Stimulated activated naive B cell treated with anti-CD40 and anti-IgM and Interleukin-4, amounts not matched to agents 10 μg/mL and 1 μg/mL and 100 μg/mL, for 72 hours (primary cell): ENCODE results near the gene PARVB.

Experiments
- ATAC-seq, 2 donors: fragments of 150-1000 bp; cut with Tn5 transposase; replicated peaks; 2 replicates each; pipeline ENCODE4 v1.10.0; 2021; ENCODE audit warnings: moderate library complexity in 1 of 2
- DNase-seq: peaks from one replicate; pipeline ENCODE4 v3.0.0; 2021
- H3K27ac Mint-ChIP-seq: one replicate; pipeline ENCODE4 v1.8.0; 2022; ENCODE audit warnings: mild to moderate bottlenecking, mixed read lengths
- H3K27me3 Mint-ChIP-seq, 2 donors: one replicate each; pipeline ENCODE4 v1.8.0; 2022; ENCODE audit warnings: mixed read lengths in 2 of 2
- H3K36me3 Mint-ChIP-seq, 2 donors: one replicate each; pipeline ENCODE4 v1.8.0; 2022; ENCODE audit warnings: mixed read lengths in 2 of 2, mild to moderate bottlenecking in 1 of 2
- H3K4me1 Mint-ChIP-seq, 2 donors: one replicate each; pipeline ENCODE4 v1.8.0; 2022; ENCODE audit warnings: mixed read lengths in 2 of 2, mild to moderate bottlenecking in 1 of 2
- H3K4me3 Mint-ChIP-seq, 2 donors: one replicate each; pipeline ENCODE4 v1.8.0; 2022; ENCODE audit warnings: mild to moderate bottlenecking in 2 of 2, mixed read lengths in 2 of 2, moderate library complexity in 1 of 2
- H3K9me3 Mint-ChIP-seq, 2 donors: one replicate each; pipeline ENCODE4 v1.8.0; 2022; ENCODE audit warnings: mixed read lengths in 2 of 2, mild to moderate bottlenecking in 1 of 2

The PARVB gene

DNA sequence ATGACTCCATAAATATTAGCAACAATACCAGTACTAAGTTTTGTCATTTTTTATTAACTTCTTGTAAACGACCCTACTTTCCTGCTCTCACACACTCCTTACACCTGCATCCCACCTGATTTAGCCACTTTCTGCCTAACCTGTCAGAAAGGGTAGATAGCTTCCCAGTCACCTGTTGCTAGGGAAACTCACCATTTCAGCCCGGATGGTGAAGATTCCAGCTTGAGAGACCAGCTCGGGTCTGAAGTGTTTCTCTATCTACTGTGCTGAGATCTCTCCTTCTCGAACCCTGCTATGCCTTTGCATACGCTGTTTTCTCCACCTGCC, 156.6 kb downstream of the PARVB start, which contains the start of gene PARVG:
TSS of gene PARVG (plus strand) at position 220 of the 327 bp plus-strand sequence. CDS start 2,405 bp downstream, outside the sequence.
- H3K36me3 Mint-ChIP-seq, result peaks cover 15 to 28% of the 10 kb centered on the region in 2 donors
- peak; percentile 62 to 66 for ATAC-seq
- peak within 1 kb of the TSS; percentile 85 to 89 for H3K4me3 Mint-ChIP-seq
- H3K27ac Mint-ChIP-seq, result peak within 1 kb of the TSS; percentile 96
- peaks cover 0 to 4% of the 10 kb centered on the region in 2 donors for H3K9me3 Mint-ChIP-seq
- H3K4me1 Mint-ChIP-seq, result peaks cover 29 to 59% of the 10 kb centered on the region in 2 donors
- peak; percentile 58 for DNase-seq
- H3K27me3 Mint-ChIP-seq, result no peaks in the 10 kb centered on the region

GRCh38 chr22:44181033-44181911, 157.2 kb downstream of the PARVB start:
- Mint-ChIP-seq H3K4me1 (peaks cover 30 to 57% of the 10 kb centered on the region in 2 donors), H3K4me3 (peak overlapping the region; percentile 85 to 89), H3K9me3 (peaks cover 0 to 4% of the 10 kb centered on the region in 2 donors), H3K36me3 (peaks cover 16 to 30% of the 10 kb centered on the region in 2 donors), H3K27ac (peak overlapping the region; percentile 96), H3K27me3 (no peaks in the 10 kb centered on the region)
- peak; percentile 46 for DNase-seq
- ATAC-seq, result peak; percentile 63 to 65

GRCh38 chr22:44181912-44182587, 157.9 kb downstream of the PARVB start:
- H3K4me1 Mint-ChIP-seq, result peaks cover 30 to 54% of the 10 kb centered on the region in 2 donors
- no peaks in the 10 kb centered on the region for H3K9me3 Mint-ChIP-seq
- peaks cover 19 to 34% of the 10 kb centered on the region in 2 donors for H3K36me3 Mint-ChIP-seq
- ATAC-seq (peak; percentile 36 to 51), DNase-seq (no peak)
- H3K27ac Mint-ChIP-seq, result peak overlapping the region; percentile 96
- H3K27me3 Mint-ChIP-seq, result no peaks in the 10 kb centered on the region
- H3K4me3 Mint-ChIP-seq, result peak overlapping the region; percentile 85 to 89

DNA sequence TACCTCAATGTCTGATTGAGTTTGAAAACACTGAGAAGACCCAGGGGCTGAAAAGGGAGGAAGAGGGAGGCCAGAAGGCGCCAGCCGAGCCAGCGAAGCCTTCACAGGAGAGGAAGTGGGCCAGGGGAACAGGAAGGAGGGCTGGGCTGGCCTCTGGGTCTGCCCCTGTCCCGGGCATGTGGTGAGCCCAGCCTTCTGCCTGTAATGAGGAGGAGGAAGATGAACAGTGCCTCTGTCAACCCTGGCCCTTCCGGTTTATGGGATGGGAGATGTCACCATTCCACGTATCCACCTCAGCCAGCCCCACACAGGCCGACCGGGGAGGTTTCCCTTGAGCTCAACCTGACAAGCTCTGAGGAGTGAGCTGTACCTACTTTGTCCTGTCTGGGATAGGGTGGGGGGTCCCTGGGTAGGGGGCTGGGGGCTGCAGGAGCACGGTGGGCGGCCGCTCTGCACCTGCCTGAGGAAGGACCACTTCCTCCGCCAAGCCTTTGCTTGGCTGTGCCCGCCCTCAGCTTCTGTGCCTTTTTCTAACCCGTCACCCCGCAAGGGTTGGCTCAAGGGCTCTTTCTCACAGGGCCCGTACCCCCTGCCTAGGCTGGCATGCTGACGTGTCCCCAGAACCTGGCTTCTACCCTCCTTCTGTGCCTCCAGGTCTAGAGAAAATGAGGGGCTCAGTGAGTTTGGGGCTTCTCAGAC, 158.6 kb downstream of the PARVB start:
- H3K9me3 Mint-ChIP-seq, result no peaks in the 10 kb centered on the region
- ATAC-seq (peak; percentile 66 to 68), DNase-seq (peak; percentile 46)
- H3K27me3 Mint-ChIP-seq, result no peaks in the 10 kb centered on the region
- H3K27ac Mint-ChIP-seq, result peak overlapping the region; percentile 96
- H3K4me1 Mint-ChIP-seq, result peaks cover 34 to 57% of the 10 kb centered on the region in 2 donors
- peaks cover 19 to 33% of the 10 kb centered on the region in 2 donors for H3K36me3 Mint-ChIP-seq
- peak overlapping the region; percentile 85 to 89 for H3K4me3 Mint-ChIP-seq

DNA sequence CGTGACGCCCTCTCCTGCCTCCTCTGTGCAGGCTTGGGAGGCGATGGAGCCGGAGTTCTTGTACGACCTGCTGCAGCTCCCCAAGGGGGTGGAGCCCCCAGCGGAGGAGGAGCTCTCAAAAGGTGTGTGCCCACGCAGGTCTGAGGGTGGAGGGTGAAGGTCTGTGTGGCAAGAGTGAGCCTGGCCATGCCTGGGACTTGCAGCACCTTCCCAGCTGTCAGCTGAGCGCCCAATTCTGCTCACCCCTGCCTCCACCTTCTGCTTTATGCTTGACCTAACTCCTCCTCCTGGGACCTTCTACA, 159.1 kb downstream of the PARVB start:
- Mint-ChIP-seq H3K36me3 (peaks cover 19 to 33% of the 10 kb centered on the region in 2 donors), H3K4me1 (peaks cover 34 to 60% of the 10 kb centered on the region in 2 donors), H3K4me3 (peak overlapping the region; percentile 85 to 89), H3K27me3 (no peaks in the 10 kb centered on the region), H3K27ac (peak overlapping the region; percentile 82), H3K9me3 (no peaks in the 10 kb centered on the region)
- ATAC-seq (no peak), DNase-seq (no peak)

- Mint-ChIP-seq H3K36me3 (peaks cover 19 to 35% of the 10 kb centered on the region in 2 donors), H3K4me1 (peaks cover 40 to 68% of the 10 kb centered on the region in 2 donors), H3K9me3 (no peaks in the 10 kb centered on the region), H3K27me3 (no peaks in the 10 kb centered on the region), H3K4me3 (no peak overlapping the region), H3K27ac (no peak overlapping the region)
- no peak for DNase-seq
- ATAC-seq, result no peak
Observed at GRCh38 chr22:44184006-44184405, 159.9 kb downstream of the PARVB start.

- H3K4me1 Mint-ChIP-seq, result peaks cover 47 to 76% of the 10 kb centered on the region in 2 donors
- DNase-seq (no peak), ATAC-seq (no peak)
- H3K27ac Mint-ChIP-seq, result no peak overlapping the region
- no peak overlapping the region for H3K4me3 Mint-ChIP-seq
- H3K27me3 Mint-ChIP-seq, result no peaks in the 10 kb centered on the region
- no peaks in the 10 kb centered on the region for H3K9me3 Mint-ChIP-seq
- H3K36me3 Mint-ChIP-seq, result peaks cover 19 to 43% of the 10 kb centered on the region in 2 donors
Observed at GRCh38 chr22:44185237-44186120, 161.4 kb downstream of the PARVB start.

DNA sequence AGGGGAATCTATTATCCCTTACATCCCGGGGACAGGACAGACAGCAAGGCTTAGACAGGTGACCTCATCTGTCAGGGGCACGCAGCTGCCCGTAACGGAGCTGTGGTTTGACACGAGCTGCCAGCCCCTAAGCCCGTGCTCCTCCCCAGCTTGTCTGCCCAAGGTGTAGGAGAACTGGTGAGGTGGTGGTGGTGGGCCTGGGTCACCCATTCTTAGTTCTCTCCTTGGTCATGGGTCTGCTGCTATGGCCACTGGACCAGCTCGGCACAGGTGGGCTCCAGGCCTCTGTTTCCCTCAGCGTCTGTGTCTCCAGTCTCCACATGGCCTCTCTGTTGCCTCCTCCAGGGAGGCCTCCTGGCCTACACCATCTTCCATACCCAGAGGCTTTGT, 162.0 kb downstream of the PARVB start:
- DNase-seq, result no peak
- Mint-ChIP-seq H3K27me3 (no peaks in the 10 kb centered on the region), H3K9me3 (no peaks in the 10 kb centered on the region), H3K4me1 (peaks cover 46 to 76% of the 10 kb centered on the region in 2 donors), H3K36me3 (peaks cover 20 to 43% of the 10 kb centered on the region in 2 donors), H3K4me3 (no peak overlapping the region), H3K27ac (no peak overlapping the region)
- no peak for ATAC-seq

DNA sequence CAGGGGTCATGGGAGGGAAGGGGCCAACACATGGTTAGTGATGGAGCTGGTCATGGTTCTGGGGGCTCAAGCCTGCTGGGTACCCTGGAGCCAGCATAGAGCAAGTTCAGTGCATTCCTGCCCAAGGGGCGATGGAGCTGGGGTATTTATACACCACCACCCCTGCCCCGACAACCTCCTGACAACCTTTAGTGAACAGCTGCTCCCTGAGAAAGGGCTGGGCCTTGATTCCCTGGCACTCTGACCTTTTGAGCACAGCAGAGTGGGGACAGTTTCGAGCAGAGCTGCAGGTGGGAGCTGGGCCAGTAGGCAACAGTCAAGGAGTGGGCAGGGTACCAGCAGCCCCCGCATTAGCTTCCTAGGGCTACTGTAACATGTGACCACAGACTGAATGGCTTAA, 162.6 kb downstream of the PARVB start:
- H3K27me3 Mint-ChIP-seq, result no peaks in the 10 kb centered on the region
- no peak for DNase-seq
- no peak overlapping the region for H3K4me3 Mint-ChIP-seq
- ATAC-seq, result no peak
- H3K36me3 Mint-ChIP-seq, result peaks cover 20 to 46% of the 10 kb centered on the region in 2 donors
- peaks cover 51 to 76% of the 10 kb centered on the region in 2 donors for H3K4me1 Mint-ChIP-seq
- no peaks in the 10 kb centered on the region for H3K9me3 Mint-ChIP-seq
- no peak overlapping the region for H3K27ac Mint-ChIP-seq

DNA sequence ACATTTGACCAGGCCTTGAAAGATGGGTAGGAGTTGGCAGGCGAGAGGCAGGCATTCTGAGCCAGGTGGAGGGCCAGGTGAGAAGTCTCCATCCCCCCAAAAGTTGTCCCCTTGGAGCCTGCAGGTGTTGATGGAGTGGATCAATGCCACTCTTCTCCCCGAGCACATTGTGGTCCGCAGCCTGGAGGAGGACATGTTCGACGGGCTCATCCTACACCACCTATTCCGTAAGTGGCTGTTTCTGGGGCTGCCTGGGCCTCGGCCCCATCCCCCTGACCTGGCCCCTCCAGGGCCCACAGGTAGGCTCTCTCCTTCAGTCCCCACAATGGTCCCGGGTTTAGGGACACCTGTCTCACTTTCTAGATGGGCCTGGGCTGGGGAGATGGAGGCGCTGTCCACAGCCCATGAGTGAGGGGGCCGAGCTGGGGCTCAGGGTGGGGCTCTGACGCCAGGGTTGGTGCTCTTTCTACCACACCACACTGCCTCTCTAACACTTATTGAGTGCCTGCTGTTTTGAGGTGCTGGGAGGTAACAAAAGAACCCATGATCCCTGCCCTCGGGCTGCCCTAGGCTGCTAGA, 163.6 kb downstream of the PARVB start:
- ATAC-seq (no peak), DNase-seq (no peak)
- peaks cover 23 to 50% of the 10 kb centered on the region in 2 donors for H3K36me3 Mint-ChIP-seq
- H3K27me3 Mint-ChIP-seq, result no peaks in the 10 kb centered on the region
- peaks cover 50 to 78% of the 10 kb centered on the region in 2 donors for H3K4me1 Mint-ChIP-seq
- no peak overlapping the region for H3K27ac Mint-ChIP-seq
- H3K4me3 Mint-ChIP-seq, result no peak overlapping the region
- no peaks in the 10 kb centered on the region for H3K9me3 Mint-ChIP-seq

DNA sequence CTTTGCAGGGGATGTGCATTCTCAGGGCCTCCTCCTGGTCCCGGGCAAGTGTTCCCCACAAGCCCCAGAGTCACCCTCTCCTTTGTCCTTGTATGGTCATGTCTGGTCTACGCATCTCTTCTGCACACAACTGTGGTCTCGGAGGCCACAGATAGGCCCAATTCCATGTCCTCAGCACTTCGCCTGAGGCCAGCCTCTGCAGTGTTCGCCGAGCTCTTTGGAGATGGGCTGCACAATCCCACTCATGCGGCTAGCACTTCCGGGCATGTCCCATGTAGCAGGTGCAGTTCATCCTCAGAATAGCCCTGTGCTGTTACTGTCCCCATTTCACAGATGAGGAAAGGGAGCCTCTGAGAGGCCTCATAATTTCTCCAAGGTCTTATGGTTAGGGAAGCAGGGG, 164.2 kb downstream of the PARVB start:
- Mint-ChIP-seq H3K36me3 (peaks cover 27 to 56% of the 10 kb centered on the region in 2 donors), H3K9me3 (no peaks in the 10 kb centered on the region), H3K27me3 (no peaks in the 10 kb centered on the region), H3K4me1 (peaks cover 52 to 78% of the 10 kb centered on the region in 2 donors), H3K4me3 (no peak overlapping the region), H3K27ac (no peak overlapping the region)
- DNase-seq, result no peak
- ATAC-seq, result no peak

- no peak overlapping the region for H3K4me3 Mint-ChIP-seq
- ATAC-seq, result no peak
Observed at GRCh38 chr22:44188986-44189630, 165.0 kb downstream of the PARVB start.

More at GRCh38 chr22:44188986-44189630, 165.0 kb downstream of the PARVB start:
- no peak for DNase-seq
- Mint-ChIP-seq H3K27ac (peak overlapping the region; percentile 82), H3K4me1 (peaks cover 51 to 78% of the 10 kb centered on the region in 2 donors), H3K9me3 (no peaks in the 10 kb centered on the region), H3K36me3 (peaks cover 25 to 56% of the 10 kb centered on the region in 2 donors), H3K27me3 (no peaks in the 10 kb centered on the region)
